ENCODE measurements around the gene C1QTNF2.

The C1QTNF2 gene

DNA sequence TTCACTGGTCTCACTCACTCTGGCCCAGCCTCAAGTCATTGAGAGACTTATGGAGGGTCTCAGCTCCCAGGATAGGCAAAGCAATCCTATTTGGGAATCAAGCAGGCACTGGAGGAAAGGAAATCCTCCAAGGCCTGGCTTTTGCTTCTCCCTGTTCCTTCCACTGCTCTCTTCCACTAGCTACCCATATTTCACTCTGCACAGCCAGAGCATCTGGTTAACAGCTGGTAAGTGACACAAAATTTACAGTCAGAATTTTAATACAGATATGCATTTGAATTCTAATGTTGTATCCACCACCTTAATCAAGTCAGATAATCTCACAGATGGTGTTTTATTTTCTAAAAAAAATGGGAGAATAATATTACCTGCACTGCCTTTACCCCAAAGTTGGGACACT, 868 bp upstream of the C1QTNF2 start:
- DNase-seq (ENCODE audit: low spot score): no peak

GRCh38 chr5:160370713-160371034, 248 bp upstream of the C1QTNF2 start:
- no peak for DNase-seq (ENCODE audit: low spot score)

- DNase-seq (ENCODE audit: low spot score): no peak
Observed at GRCh38 chr5:160367885-160368284, 2.5 kb downstream of the C1QTNF2 start.

DNA sequence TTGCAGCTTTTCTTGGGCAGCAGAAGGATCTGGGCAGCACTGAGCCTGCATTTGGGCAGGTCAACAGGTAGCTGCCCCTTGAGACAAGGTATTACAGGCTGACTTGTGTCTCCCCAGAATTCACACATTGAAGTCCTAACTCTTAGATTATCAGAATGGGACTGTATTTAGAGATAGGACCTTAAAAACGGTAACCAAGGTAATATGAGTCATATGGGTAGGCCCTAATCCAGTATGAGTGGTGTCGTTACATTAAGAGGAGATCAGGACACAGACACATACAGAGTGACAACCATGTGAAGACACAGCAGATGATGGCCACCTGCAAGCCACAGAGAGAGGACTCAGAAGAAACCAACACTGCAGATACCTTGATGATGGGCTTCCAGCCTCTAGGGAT, 3.2 kb downstream of the C1QTNF2 start:
- DNase-seq (ENCODE audit: low spot score): no peak

GRCh38 chr5:160366230-160366629, 4.2 kb downstream of the C1QTNF2 start:
- DNase-seq (ENCODE audit: low spot score): no peak

DNA sequence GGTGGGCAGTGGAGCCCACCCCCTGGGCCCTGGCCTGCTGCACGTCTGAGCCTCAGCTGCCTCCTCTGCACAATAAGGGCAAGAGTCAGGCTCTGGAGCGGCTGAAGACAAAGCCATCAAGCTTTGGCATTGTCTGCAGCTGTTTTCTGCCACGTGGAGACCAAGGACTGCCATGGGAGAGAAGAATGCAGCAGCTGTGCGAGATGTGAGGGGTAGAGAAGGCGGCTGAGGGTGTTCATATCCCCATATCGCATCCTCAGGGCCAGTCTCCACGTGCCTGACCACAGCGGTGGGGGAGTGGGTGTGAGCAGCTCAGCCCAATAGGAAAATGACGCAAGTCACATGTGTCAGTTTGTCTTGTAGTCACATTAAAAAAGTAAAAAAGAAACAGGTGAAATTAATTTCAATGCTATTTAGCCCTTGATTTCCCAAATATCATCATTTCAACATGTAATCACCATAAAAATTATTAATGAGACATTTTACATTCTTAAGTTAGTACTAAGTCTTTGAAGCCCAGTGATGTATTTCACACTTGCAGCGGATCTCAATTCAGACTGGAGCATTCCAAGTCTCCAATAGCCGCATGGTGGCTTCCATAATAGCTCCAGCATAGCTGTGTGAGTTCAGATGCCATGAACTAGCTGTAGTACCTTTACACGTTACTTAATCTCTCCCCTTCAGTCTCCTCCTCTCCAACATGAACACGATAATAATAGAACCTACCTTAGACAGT, 6.6 kb downstream of the C1QTNF2 start:
- no peak for DNase-seq (ENCODE audit: low spot score)

- no peak for DNase-seq (ENCODE audit: low spot score)
Observed at GRCh38 chr5:160363211-160363610, 7.2 kb downstream of the C1QTNF2 start.

DNA sequence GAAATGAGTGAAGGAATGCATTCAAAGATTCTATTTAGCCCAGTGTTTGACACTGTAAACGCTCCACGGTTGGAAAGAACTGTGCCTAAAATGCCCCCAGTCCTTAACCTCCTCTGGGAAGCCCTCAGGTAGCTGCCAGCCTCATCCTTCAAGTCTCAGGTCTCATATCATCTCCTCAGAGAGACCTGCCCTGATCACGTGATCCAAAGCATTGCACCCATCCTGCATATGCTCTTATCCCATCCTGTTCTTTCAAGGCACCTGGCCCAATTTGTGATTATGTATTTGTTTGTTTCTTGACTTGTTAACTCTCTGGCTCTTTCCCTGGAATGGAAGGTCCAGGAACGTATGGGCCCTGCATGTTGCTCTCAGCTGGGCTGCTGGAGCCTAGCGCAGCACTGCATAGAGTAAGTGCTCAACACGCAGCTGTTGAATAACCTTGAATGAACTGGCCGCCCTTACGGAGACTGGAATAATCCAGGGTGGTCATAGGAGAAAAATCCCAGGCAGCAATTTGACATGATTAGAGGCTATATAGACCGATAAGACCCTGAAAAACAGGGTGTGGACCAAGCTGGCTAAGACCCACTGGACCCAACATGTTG, 8.7 kb downstream of the C1QTNF2 start:
- no peak for DNase-seq (ENCODE audit: low spot score)

- no peak for DNase-seq (ENCODE audit: low spot score)
Observed at GRCh38 chr5:160360310-160360709, 10.1 kb downstream of the C1QTNF2 start.

DNA sequence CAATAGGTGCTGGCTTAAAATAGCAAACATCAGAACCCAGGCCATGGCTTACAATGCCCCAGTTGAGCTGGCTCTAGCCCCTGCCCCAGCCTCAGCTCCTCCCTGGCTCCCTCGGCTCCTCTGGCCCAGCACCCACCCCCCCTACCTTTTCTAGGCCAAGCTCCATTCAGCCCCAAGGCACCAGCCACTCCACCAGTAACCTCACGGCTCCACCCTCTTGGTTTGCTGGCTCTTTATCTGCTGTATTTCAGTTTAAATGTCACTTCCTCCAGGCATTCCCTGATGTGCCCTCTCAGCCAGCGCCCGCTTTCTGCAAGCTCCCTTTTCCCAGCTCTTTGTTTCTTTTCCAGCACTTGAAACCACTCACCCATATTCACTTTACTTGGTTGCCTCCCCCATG, 10.6 kb downstream of the C1QTNF2 start:
- peak; percentile 41 for DNase-seq (ENCODE audit: low spot score)

DNA sequence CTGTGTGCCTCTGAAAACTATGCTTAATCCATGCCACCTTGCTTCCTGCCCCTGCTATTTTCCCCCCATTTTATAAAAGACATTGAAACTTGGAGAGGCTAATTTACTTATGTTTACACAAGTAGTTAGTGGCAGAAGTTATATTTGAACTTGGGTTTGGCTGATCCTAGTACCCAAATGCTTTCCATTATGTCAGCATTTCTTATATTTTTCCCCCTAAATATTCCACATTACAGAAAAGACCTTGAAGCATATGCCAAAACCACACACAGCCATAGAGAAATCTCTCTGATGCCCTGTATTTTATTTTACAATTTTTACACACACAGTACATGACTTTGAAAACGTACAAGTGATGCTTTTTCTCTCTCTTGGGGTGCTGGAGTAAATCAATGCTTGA, 11.2 kb downstream of the C1QTNF2 start:
- DNase-seq (ENCODE audit: low spot score): no peak

DNA sequence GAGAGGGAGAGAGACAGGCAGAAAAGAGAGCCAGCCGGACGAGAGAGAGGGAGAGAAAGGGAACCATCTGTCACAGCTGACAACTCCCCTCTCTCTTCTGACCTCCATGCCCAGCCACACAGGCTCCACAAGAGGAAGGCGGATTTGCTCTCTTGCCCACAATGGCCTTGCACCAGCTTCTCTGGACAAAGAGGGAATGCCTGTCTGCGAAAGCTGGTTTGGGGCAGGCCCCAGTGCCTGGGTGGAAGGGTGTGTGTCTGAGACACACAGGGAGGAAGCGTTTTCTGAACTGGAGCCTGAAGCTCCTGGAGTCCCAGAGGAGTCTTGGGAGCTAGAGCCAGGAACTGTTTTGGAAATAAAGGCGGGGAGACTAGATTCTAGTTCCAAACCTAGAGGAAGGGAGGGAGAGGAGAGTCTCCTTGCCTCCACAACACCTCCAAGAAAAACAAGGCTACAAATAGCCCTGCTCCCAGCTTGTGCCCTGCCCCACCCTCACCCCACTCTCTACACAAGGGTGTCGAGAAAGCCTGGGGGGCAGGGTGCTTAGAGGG, 12.5 kb downstream of the C1QTNF2 start:
- DNase-seq (ENCODE audit: low spot score): no peak

GRCh38 chr5:160357394-160357793, 13.0 kb downstream of the C1QTNF2 start:
- no peak for DNase-seq (ENCODE audit: low spot score)

DNA sequence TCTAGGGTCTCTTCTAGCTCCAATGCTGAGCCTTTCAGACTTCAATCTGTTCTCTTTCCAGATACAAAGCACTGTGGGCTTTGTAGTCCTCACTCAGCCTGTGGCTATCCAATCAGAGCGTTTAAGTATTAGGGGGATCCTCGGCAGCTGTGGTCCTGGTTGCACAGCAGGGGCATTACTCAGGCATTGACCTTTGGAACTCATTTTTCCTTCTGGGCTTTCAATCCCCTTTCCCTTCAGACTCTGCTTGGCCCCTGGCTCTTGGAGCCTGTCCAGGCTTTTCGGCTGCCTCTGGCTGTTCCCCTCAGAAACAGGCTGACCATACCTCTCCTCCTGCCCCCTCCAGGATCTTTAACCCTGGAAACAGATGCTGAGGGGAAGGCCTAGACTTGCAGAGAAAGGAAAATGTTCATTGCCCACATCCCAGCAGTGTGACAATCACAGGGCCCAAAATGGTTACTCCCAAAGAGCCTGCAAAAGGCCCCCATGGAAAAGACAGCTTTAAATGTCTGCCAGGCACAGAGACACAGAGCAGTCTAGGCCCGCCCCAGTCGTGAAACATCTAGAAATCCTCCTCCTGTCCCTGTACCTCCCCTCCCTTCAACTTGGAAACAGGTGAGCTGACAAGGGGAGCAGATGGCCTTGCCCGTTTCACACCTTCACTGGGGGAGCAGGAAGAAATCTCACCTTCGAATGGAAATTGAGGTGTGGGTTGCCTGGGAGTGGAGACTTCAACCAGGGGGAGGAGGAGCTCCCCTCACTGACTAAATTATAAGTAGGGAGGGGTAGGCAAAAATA, 13.7 kb downstream of the C1QTNF2 start:
- peak; percentile 35 for DNase-seq (ENCODE audit: low spot score)

GRCh38 chr5:160354666-160355065, 15.8 kb downstream of the C1QTNF2 start:
- no peak for DNase-seq (ENCODE audit: low spot score)

DNA sequence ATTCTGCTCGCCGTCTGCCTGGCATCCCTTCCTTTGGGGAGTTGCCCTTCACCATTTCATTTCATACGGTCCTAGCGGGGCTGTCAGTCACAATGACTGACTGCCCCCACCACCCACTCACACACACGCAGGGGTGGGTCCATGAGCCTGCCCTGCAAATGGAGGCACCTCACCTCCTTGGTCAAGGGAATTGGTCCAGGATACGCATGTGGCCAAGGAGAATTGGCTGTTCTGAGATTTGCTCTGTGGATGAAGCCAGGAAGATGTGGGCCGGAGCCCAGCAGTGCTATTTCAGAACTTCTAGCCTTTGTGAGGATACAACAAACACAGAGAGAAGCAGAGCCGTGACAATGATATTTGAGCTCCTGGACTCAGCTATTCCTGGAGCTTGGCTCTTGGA, 17.0 kb downstream of the C1QTNF2 start:
- DNase-seq (ENCODE audit: low spot score): peak; percentile 65

DNA sequence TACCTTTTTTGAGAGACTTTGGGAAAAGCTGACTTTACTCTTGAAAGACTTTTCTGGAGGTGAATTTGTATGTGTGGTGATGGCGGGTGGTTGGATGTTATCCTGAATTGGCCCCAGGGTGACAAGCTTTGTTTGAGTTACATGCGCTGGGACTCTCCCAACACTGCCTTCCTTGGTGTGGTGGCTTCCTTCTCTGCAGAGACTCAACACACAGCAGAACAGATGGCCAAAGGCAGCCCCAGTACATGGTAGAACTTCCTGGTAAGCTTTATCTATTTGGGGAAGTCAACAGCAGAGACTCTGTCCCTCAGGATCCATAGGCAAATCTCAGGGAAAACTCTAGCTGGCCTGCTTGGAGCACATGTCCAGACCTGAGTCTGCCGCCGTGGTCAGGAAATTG, 18.1 kb downstream of the C1QTNF2 start:
- no peak for DNase-seq (ENCODE audit: low spot score)

DNA sequence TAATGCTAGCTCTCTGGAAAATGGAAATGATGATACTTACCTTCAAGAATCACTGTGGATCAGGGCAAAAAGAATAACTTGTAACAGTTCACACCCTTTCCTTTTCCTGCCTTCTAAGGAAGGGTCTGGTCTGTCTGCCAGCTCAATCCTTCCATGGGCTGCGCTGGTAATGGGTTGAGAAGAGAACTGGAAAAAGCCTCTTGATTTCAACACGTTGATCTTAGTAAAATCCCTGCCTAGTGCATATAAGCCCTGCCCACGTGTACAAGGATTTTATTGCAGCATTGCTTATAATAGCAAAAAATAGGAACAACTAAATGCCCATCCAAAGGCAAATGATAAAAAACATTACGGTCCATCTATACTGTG, 20.5 kb downstream of the C1QTNF2 start:
- DNase-seq (ENCODE audit: low spot score): no peak

DNA sequence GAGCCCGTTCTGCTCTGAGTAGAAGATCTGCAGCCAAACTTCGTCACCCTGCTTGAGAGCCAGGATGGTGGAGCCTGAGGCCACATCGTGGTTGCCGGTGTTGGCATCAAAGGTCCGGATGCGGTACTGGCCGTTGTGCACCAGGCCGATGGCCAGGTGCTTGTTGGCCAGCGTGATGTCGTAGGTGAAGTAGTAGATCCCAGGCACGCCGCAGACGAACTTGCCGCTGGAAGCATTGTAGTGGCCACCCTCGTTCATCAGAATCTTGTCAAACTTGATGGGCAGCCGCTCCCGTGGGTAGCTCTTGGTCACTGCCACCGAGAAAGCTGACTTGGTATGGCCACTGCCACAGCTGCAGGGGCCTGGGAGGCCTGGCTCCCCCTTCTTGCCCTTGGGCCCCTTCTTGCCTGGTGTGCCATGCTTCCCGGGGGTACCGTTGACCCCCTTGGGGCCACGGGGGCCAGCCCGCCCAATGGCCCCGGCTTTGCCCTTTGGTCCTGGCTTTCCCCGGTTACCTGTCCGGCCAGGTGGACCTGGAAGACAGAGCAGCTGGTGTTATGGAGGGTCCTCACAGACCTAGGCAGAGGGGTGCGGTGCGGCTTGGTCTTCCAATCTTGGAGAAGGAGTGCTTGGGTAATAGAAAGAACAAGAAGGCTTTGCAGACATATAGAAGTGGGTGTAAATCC, 21.0 kb downstream of the C1QTNF2 start:
- DNase-seq (ENCODE audit: low spot score): no peak

DNA sequence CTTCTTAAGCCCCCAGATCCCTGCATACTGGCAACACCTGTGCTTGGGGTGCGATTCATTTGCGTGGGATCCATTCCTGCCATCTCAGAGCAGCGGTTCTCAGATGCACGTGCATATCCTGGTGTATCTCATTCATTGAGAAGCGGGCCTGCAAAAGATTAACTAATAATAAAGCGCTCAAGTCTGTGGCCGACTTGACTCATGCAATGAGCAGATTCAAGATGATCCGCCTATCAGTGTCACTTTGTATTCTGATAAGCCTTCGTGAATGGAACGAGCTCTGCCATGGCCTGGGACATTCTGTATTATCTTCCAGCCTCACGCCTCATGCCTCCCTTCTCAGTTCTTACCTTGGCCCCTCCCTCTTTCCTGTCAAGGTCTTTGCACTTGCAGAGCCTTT, 22.3 kb downstream of the C1QTNF2 start:
- no peak for DNase-seq (ENCODE audit: low spot score)

GRCh38 chr5:160347448-160347847, 23.0 kb downstream of the C1QTNF2 start:
- no peak for DNase-seq (ENCODE audit: low spot score)

- DNase-seq (ENCODE audit: low spot score): no peak
Observed at GRCh38 chr5:160342413-160342941, 27.9 kb downstream of the C1QTNF2 start.

Data from iPS-NIHi11 (cell line).